Loucy (cell line): ENCODE measurements around the gene PDILT.

Experiments used
- H2AFZ ChIP-seq: fragments of 200-600 bp; sonication (generic); 2 replicates; pipeline ENCODE4 v1.6.0; 2016; ENCODE audit warnings: antibody characterized with exemption, mild to moderate bottlenecking, low read length, moderate library complexity
- H3F3A ChIP-seq: fragments of 200-600 bp; 2 replicates; pipeline ENCODE4 v1.6.0; 2016; ENCODE audit warnings: antibody characterized with exemption, low read depth, mild to moderate bottlenecking
- H3K27me3 ChIP-seq: fragments of 200-600 bp; sonication (generic); 2 replicates; pipeline ENCODE4 v1.6.1; 2014; ENCODE audit warnings: low read length, mild to moderate bottlenecking; ENCODE audit not compliant: insufficient read depth, poor library complexity, severe bottlenecking
- H3K36me3 ChIP-seq: fragments of 200-600 bp; sonication (generic); 2 replicates; pipeline ENCODE4 v1.6.1; 2016; ENCODE audit warnings: low read length; ENCODE audit not compliant: insufficient read depth
- H3K4me1 ChIP-seq: fragments of 200-600 bp; sonication (generic); 2 replicates; pipeline ENCODE4 v1.5.1; 2014; ENCODE audit warnings: low read length, mild to moderate bottlenecking; ENCODE audit not compliant: insufficient read depth, poor library complexity, severe bottlenecking
- H3K4me2 ChIP-seq: fragments of 200-600 bp; sonication (generic); 2 replicates; pipeline ENCODE4 v1.6.0; 2014; ENCODE audit warnings: antibody characterized with exemption, low read length, low read depth, mild to moderate bottlenecking; ENCODE audit not compliant: poor library complexity, severe bottlenecking
- H3K4me3 ChIP-seq: fragments of 200-600 bp; sonication (generic); 2 replicates; pipeline ENCODE4 v1.5.1; 2014; ENCODE audit warnings: low read length, mild to moderate bottlenecking, mixed read lengths; ENCODE audit not compliant: poor library complexity, severe bottlenecking
- H3K79me2 ChIP-seq: fragments of 200-600 bp; sonication (generic); 2 replicates; pipeline ENCODE4 v1.6.1; 2014; ENCODE audit warnings: low read length; ENCODE audit not compliant: insufficient read depth
- H3K9ac ChIP-seq: fragments of 200-600 bp; sonication (generic); 2 replicates; pipeline ENCODE4 v1.6.0; 2014; ENCODE audit warnings: mild to moderate bottlenecking, low read depth, low read length, moderate library complexity; ENCODE audit not compliant: poor library complexity, severe bottlenecking
- H3K9me2 ChIP-seq: fragments of 200-600 bp; sonication (generic); replicated peaks from 2 replicates; pipeline ENCODE4 v1.6.1; 2016; ENCODE audit warnings: low read depth, low read length, mixed read lengths
- H3K9me3 ChIP-seq: fragments of 200-600 bp; sonication (generic); 2 replicates; pipeline ENCODE4 v1.6.1; 2014; ENCODE audit warnings: mild to moderate bottlenecking, antibody characterized with exemption, low read length, low read depth; ENCODE audit not compliant: insufficient read depth
- H4K20me1 ChIP-seq: fragments of 200-600 bp; sonication (generic); 2 replicates; pipeline ENCODE4 v1.6.0; 2014; ENCODE audit warnings: antibody characterized with exemption, low read length, mild to moderate bottlenecking; ENCODE audit not compliant: insufficient read depth, poor library complexity, severe bottlenecking
- EZH2phosphoT487 ChIP-seq: fragments of 200-600 bp; IDR thresholded peaks from 2 replicates; pipeline ENCODE4 v1.6.1; 2018; ENCODE audit warnings: antibody characterized with exemption, mild to moderate bottlenecking, moderate library complexity, borderline replicate concordance
- TF ChIP-seq, protein P1 (sequence below): fragments of 200-600 bp; sonication (generic); conservative IDR thresholded peaks from 2 replicates; pipeline ENCODE4 v1.5.1; 2014; ENCODE audit warnings: mild to moderate bottlenecking, antibody characterized with exemption, low read length

The PDILT gene

DNA sequence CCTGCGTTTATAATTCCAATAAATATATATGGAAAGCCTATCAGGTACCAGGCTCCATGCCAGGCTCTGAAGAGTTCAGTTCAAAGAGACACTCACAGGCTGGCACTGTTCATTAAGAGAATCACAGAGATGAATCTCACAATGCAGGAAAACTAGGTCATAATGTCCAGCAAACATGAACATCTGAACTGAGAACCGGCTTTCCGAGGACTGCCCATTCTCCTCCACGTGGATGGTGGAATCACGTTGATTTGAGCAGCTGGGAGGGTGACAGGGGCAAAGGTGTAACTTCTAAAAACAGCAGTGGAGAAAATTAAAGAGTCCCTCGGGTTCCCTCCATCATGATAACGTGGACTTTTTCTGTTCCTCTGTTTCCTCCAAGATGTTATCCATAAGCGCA, 87.4 kb downstream of the PDILT start:
- Histone ChIP-seq H4K20me1 (no peaks in the 10 kb centered on the region), H3K9ac (no peak overlapping the region)

DNA sequence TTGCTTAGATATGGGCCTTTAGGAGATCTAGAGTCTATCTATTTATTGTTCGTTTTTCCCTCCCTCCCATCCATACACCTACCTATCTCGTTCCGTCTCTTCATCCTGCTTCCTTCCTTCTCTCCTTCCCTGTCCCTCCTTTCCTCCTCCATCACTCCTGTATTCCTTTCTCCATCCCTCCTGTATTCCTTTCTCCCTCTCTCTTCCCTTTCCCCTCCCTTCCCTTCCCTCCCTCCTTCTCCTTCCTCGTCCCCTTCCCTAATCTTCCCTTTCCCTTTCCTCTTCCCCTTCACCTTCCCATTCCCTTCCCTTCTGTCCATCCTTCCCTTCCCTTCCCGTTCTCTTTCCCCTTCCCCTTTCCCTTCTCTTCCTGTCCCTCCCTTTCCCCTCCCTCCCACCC, 87.8 kb downstream of the PDILT start:
- TF ChIP-seq EZH2phosphoT487: no peak
- TF ChIP-seq, protein P1, sequence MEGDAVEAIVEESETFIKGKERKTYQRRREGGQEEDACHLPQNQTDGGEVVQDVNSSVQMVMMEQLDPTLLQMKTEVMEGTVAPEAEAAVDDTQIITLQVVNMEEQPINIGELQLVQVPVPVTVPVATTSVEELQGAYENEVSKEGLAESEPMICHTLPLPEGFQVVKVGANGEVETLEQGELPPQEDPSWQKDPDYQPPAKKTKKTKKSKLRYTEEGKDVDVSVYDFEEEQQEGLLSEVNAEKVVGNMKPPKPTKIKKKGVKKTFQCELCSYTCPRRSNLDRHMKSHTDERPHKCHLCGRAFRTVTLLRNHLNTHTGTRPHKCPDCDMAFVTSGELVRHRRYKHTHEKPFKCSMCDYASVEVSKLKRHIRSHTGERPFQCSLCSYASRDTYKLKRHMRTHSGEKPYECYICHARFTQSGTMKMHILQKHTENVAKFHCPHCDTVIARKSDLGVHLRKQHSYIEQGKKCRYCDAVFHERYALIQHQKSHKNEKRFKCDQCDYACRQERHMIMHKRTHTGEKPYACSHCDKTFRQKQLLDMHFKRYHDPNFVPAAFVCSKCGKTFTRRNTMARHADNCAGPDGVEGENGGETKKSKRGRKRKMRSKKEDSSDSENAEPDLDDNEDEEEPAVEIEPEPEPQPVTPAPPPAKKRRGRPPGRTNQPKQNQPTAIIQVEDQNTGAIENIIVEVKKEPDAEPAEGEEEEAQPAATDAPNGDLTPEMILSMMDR: no peak
- H2AFZ ChIP-seq: no peak overlapping the region
- H3K4me2 ChIP-seq: no peak overlapping the region
- H3K36me3 ChIP-seq: no peaks in the 10 kb centered on the region
- H3K9me3 ChIP-seq: no peaks in the 10 kb centered on the region
- no peaks in the 10 kb centered on the region for H3K79me2 ChIP-seq
- H3K27me3 ChIP-seq: no peaks in the 10 kb centered on the region
- no peaks in the 10 kb centered on the region for H4K20me1 ChIP-seq
- H3K9me2 ChIP-seq: no peaks in the 10 kb centered on the region
- no peak overlapping the region for H3K4me3 ChIP-seq
- no peaks in the 10 kb centered on the region for H3F3A ChIP-seq
- H3K9ac ChIP-seq: no peak overlapping the region
- no peaks in the 10 kb centered on the region for H3K4me1 ChIP-seq

More for the DNA sequence above, 87.4 kb downstream of the PDILT start:
- H3F3A ChIP-seq: no peaks in the 10 kb centered on the region
- no peaks in the 10 kb centered on the region for H3K9me2 ChIP-seq
- TF ChIP-seq, protein P1: no peak
- no peak for TF ChIP-seq EZH2phosphoT487
- H3K4me3 ChIP-seq: no peak overlapping the region
- H2AFZ ChIP-seq: no peak overlapping the region
- no peak overlapping the region for H3K4me2 ChIP-seq
- H3K4me1 ChIP-seq: no peaks in the 10 kb centered on the region
- H3K27me3 ChIP-seq: no peaks in the 10 kb centered on the region
- no peaks in the 10 kb centered on the region for H3K79me2 ChIP-seq
- no peaks in the 10 kb centered on the region for H3K36me3 ChIP-seq
- H3K9me3 ChIP-seq: no peaks in the 10 kb centered on the region

DNA sequence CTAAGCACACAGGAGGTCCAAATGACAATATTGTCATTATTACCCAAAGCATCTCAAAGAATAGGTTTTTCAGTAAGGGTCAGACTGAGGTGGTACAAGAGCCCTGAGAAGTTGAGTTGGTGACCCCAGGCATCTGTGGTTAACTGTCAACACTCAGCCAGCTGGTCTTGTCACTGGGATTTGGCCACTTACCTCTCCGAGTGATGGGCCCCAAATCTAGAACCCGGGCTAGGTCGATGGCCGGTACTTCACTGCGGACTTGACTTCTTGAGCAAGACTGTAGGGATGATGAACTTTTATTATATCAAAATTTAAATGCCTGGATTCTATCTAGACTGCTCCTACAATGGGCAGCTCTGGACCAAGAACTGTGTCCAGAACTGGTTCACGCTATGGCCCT, 88.8 kb downstream of the PDILT start:
- no peak for TF ChIP-seq EZH2phosphoT487
- TF ChIP-seq, protein P1: no peak
- Histone ChIP-seq H3F3A (no peaks in the 10 kb centered on the region), H3K4me2 (no peak overlapping the region), H3K36me3 (no peaks in the 10 kb centered on the region), H3K9me3 (0 out of 2 replicates have a peak, but pooled peaks cover 3% of the 10 kb centered on the region), H3K4me1 (no peaks in the 10 kb centered on the region), H4K20me1 (no peaks in the 10 kb centered on the region), H3K9me2 (no peaks in the 10 kb centered on the region), H3K4me3 (no peak overlapping the region), H3K79me2 (no peaks in the 10 kb centered on the region), H3K27me3 (no peaks in the 10 kb centered on the region), H3K9ac (no peak overlapping the region), H2AFZ (no peak overlapping the region)
